PFSK-1 (cell line): ENCODE data around the gene MRPL54.

Source experiments
- POLR2AphosphoS5 ChIP-seq: IDR thresholded peaks from 2 replicates; pipeline ENCODE4 v1.6.1; 2012; ENCODE audit warnings: low read depth, mild to moderate bottlenecking, control low read depth, low read length, moderate library complexity
- REST ChIP-seq, 2 experiments: IDR thresholded peaks; 2 replicates each; pipeline versions ENCODE4 v1.6.1 to v1.8.0; 2011 to 2012; ENCODE audit warnings: low read depth in 2 of 2, low read length in 2 of 2, control low read depth in 1 of 2, inconsistent platforms in 1 of 2, mild to moderate bottlenecking in 1 of 2, moderate library complexity in 1 of 2; ENCODE audit not compliant: insufficient read depth in 1 of 2
- SIN3A ChIP-seq: IDR thresholded peaks from 2 replicates; pipeline ENCODE4 v1.6.1; 2012; ENCODE audit warnings: mild to moderate bottlenecking, low read length, moderate library complexity, borderline replicate concordance; ENCODE audit not compliant: insufficient read depth

- TF ChIP-seq POLR2AphosphoS5 (no peak), SIN3A (no peak), REST (IDR thresholded peaks at IDR 0.05; ENCODE audit: insufficient read depth in 1 of 2, low read depth in 2 of 2, low read length in 2 of 2) (no peak)
Observed at GRCh38 chr19:3781603-3782002, 19.1 kb downstream of the MRPL54 start.
